ENCODE results near the gene NUDT16. TPM values are rescaled to one million over a fixed set of nuclear protein-coding genes. Genes with fewer than 3 reads are reported as not detected.
"Not testable (repeated sequence)": the region's sequence is repeated elsewhere in the genome, so short reads cannot be mapped to it uniquely, and the experiment has no call there.

The NUDT16 gene
- total and polyA plus RNA-seq, 4 donors: 13.7 to 26.6 (median 19.2) TPM

- no peaks in the 10 kb centered on the region for H3K27me3 ChIP-seq (ENCODE audit: control insufficient read depth, insufficient read depth, low read length)
- H3K4me3 ChIP-seq (ENCODE audit: low read depth, low read length): no peak overlapping the region
- 93% methylated on average over 2 of the region's 2 CpGs for WGBS (ENCODE audit: insufficient coverage)
- no peaks in the 10 kb centered on the region for H3K9me3 ChIP-seq (ENCODE audit: control insufficient read depth, insufficient read depth, low read length)
- H3K4me1 ChIP-seq (ENCODE audit: control insufficient read depth, insufficient read depth, low read length): no peaks in the 10 kb centered on the region
- DNase-seq (ENCODE audit: low read depth in 4 of 6, low spot score in 6 of 6): no peak
- H3K36me3 ChIP-seq (ENCODE audit: control insufficient read depth, insufficient read depth, low read length): no peaks in the 10 kb centered on the region
- H3K27ac ChIP-seq (ENCODE audit: low read depth, low read length): no peak overlapping the region
Observed at GRCh38 chr3:131374741-131375140, 6.8 kb upstream of the NUDT16 start.

- H3K27ac ChIP-seq (ENCODE audit: low read depth, low read length): peak overlapping the region; percentile 84
- DNase-seq (ENCODE audit: low read depth in 4 of 6, low spot score in 6 of 6): peak in 2 of 6 donors; percentile 9 to 25
- peak overlapping the region; percentile 92 for H3K4me3 ChIP-seq (ENCODE audit: low read depth, low read length)
- not testable (repeated sequence) for H3K36me3 ChIP-seq (ENCODE audit: control insufficient read depth, insufficient read depth, low read length); H3K9me3 ChIP-seq (ENCODE audit: control insufficient read depth, insufficient read depth, low read length); H3K27me3 ChIP-seq (ENCODE audit: control insufficient read depth, insufficient read depth, low read length)
- H3K4me1 ChIP-seq (ENCODE audit: control insufficient read depth, insufficient read depth, low read length): peaks cover 14% of the 10 kb centered on the region
- 20% methylated on average over 16 of the region's 16 CpGs for WGBS (ENCODE audit: insufficient coverage)
Observed at GRCh38 chr3:131380821-131381444, 641 bp upstream of the NUDT16 start.

GRCh38 chr3:131386429-131387165, 5.0 kb downstream of the NUDT16 start:
- Histone ChIP-seq H3K9me3 (ENCODE audit: control insufficient read depth, insufficient read depth, low read length) (no peaks in the 10 kb centered on the region), H3K27ac (ENCODE audit: low read depth, low read length) (no peak overlapping the region), H3K36me3 (ENCODE audit: control insufficient read depth, insufficient read depth, low read length) (no peaks in the 10 kb centered on the region), H3K4me3 (ENCODE audit: low read depth, low read length) (no peak overlapping the region), H3K27me3 (ENCODE audit: control insufficient read depth, insufficient read depth, low read length) (no peaks in the 10 kb centered on the region), H3K4me1 (ENCODE audit: control insufficient read depth, insufficient read depth, low read length) (peaks cover 11% of the 10 kb centered on the region)
- DNase-seq (ENCODE audit: low read depth in 4 of 6, low spot score in 6 of 6): peak in 1 of 6 donors; percentile 28
- WGBS (ENCODE audit: insufficient coverage): 59% methylated on average over 2 of the region's 6 CpGs

GRCh38 chr3:131387796-131388489, 6.4 kb downstream of the NUDT16 start:
- 60% methylated on average over 1 of the region's 1 CpG for WGBS (ENCODE audit: insufficient coverage)
- H3K27ac ChIP-seq (ENCODE audit: low read depth, low read length): no peak overlapping the region
- no peaks in the 10 kb centered on the region for H3K36me3 ChIP-seq (ENCODE audit: control insufficient read depth, insufficient read depth, low read length)

GRCh38 chr3:131388490-131388799, 6.9 kb downstream of the NUDT16 start:
- Histone ChIP-seq H3K9me3 (ENCODE audit: control insufficient read depth, insufficient read depth, low read length) (no peaks in the 10 kb centered on the region), H3K4me1 (ENCODE audit: control insufficient read depth, insufficient read depth, low read length) (no peaks in the 10 kb centered on the region), H3K27ac (ENCODE audit: low read depth, low read length) (no peak overlapping the region), H3K4me3 (ENCODE audit: low read depth, low read length) (no peak overlapping the region), H3K36me3 (ENCODE audit: control insufficient read depth, insufficient read depth, low read length) (no peaks in the 10 kb centered on the region), H3K27me3 (ENCODE audit: control insufficient read depth, insufficient read depth, low read length) (no peaks in the 10 kb centered on the region)
- no peak for DNase-seq (ENCODE audit: low read depth in 4 of 6, low spot score in 6 of 6)
- WGBS (ENCODE audit: insufficient coverage): no CpG with 5 or more reads among the region's 2 CpGs

More at GRCh38 chr3:131387796-131388489, 6.4 kb downstream of the NUDT16 start:
- DNase-seq (ENCODE audit: low read depth in 4 of 6, low spot score in 6 of 6): no peak
- Histone ChIP-seq H3K9me3 (ENCODE audit: control insufficient read depth, insufficient read depth, low read length) (no peaks in the 10 kb centered on the region), H3K4me3 (ENCODE audit: low read depth, low read length) (no peak overlapping the region), H3K27me3 (ENCODE audit: control insufficient read depth, insufficient read depth, low read length) (no peaks in the 10 kb centered on the region), H3K4me1 (ENCODE audit: control insufficient read depth, insufficient read depth, low read length) (peaks cover 2% of the 10 kb centered on the region)

GRCh38 chr3:131390331-131390730, 8.8 kb downstream of the NUDT16 start:
- no peaks in the 10 kb centered on the region for H3K27me3 ChIP-seq (ENCODE audit: control insufficient read depth, insufficient read depth, low read length)
- no peak overlapping the region for H3K4me3 ChIP-seq (ENCODE audit: low read depth, low read length)
- DNase-seq (ENCODE audit: low read depth in 4 of 6, low spot score in 6 of 6): no peak
- no peak overlapping the region for H3K27ac ChIP-seq (ENCODE audit: low read depth, low read length)
- H3K36me3 ChIP-seq (ENCODE audit: control insufficient read depth, insufficient read depth, low read length): no peaks in the 10 kb centered on the region
- WGBS (ENCODE audit: insufficient coverage): no CpG with 5 or more reads among the region's 2 CpGs
- no peaks in the 10 kb centered on the region for H3K4me1 ChIP-seq (ENCODE audit: control insufficient read depth, insufficient read depth, low read length)
- H3K9me3 ChIP-seq (ENCODE audit: control insufficient read depth, insufficient read depth, low read length): no peaks in the 10 kb centered on the region

- no peak overlapping the region for H3K27ac ChIP-seq (ENCODE audit: low read depth, low read length)
- no peaks in the 10 kb centered on the region for H3K9me3 ChIP-seq (ENCODE audit: control insufficient read depth, insufficient read depth, low read length)
- DNase-seq (ENCODE audit: low read depth in 4 of 6, low spot score in 6 of 6): no peak
- no peak overlapping the region for H3K4me3 ChIP-seq (ENCODE audit: low read depth, low read length)
- 69% methylated on average over 3 of the region's 6 CpGs for WGBS (ENCODE audit: insufficient coverage)
- no peaks in the 10 kb centered on the region for H3K36me3 ChIP-seq (ENCODE audit: control insufficient read depth, insufficient read depth, low read length)
- no peaks in the 10 kb centered on the region for H3K4me1 ChIP-seq (ENCODE audit: control insufficient read depth, insufficient read depth, low read length)
- H3K27me3 ChIP-seq (ENCODE audit: control insufficient read depth, insufficient read depth, low read length): no peaks in the 10 kb centered on the region
Observed at GRCh38 chr3:131393051-131393450, 11.5 kb downstream of the NUDT16 start.

- H3K9me3 ChIP-seq (ENCODE audit: control insufficient read depth, insufficient read depth, low read length): no peaks in the 10 kb centered on the region
- DNase-seq (ENCODE audit: low read depth in 4 of 6, low spot score in 6 of 6): no peak
- no peaks in the 10 kb centered on the region for H3K27me3 ChIP-seq (ENCODE audit: control insufficient read depth, insufficient read depth, low read length)
- no peak overlapping the region for H3K27ac ChIP-seq (ENCODE audit: low read depth, low read length)
- no peaks in the 10 kb centered on the region for H3K4me1 ChIP-seq (ENCODE audit: control insufficient read depth, insufficient read depth, low read length)
- H3K36me3 ChIP-seq (ENCODE audit: control insufficient read depth, insufficient read depth, low read length): no peaks in the 10 kb centered on the region
- no peak overlapping the region for H3K4me3 ChIP-seq (ENCODE audit: low read depth, low read length)
- 90% methylated on average over 2 of the region's 4 CpGs for WGBS (ENCODE audit: insufficient coverage)
Observed at GRCh38 chr3:131393868-131394267, 12.3 kb downstream of the NUDT16 start.

- H3K4me3 ChIP-seq (ENCODE audit: low read depth, low read length): no peak overlapping the region
- no peaks in the 10 kb centered on the region for H3K36me3 ChIP-seq (ENCODE audit: control insufficient read depth, insufficient read depth, low read length)
- no peaks in the 10 kb centered on the region for H3K9me3 ChIP-seq (ENCODE audit: control insufficient read depth, insufficient read depth, low read length)
- no peaks in the 10 kb centered on the region for H3K27me3 ChIP-seq (ENCODE audit: control insufficient read depth, insufficient read depth, low read length)
- no peak for DNase-seq (ENCODE audit: low read depth in 4 of 6, low spot score in 6 of 6)
- H3K4me1 ChIP-seq (ENCODE audit: control insufficient read depth, insufficient read depth, low read length): no peaks in the 10 kb centered on the region
- H3K27ac ChIP-seq (ENCODE audit: low read depth, low read length): no peak overlapping the region
Observed at GRCh38 chr3:131394400-131394799, 12.8 kb downstream of the NUDT16 start.

- Histone ChIP-seq H3K27me3 (ENCODE audit: control insufficient read depth, insufficient read depth, low read length) (no peaks in the 10 kb centered on the region), H3K9me3 (ENCODE audit: control insufficient read depth, insufficient read depth, low read length) (no peaks in the 10 kb centered on the region), H3K27ac (ENCODE audit: low read depth, low read length) (no peak overlapping the region), H3K36me3 (ENCODE audit: control insufficient read depth, insufficient read depth, low read length) (no peaks in the 10 kb centered on the region), H3K4me3 (ENCODE audit: low read depth, low read length) (no peak overlapping the region), H3K4me1 (ENCODE audit: control insufficient read depth, insufficient read depth, low read length) (no peaks in the 10 kb centered on the region)
- no peak for DNase-seq (ENCODE audit: low read depth in 4 of 6, low spot score in 6 of 6)
Observed at GRCh38 chr3:131396170-131396569, 14.6 kb downstream of the NUDT16 start.

Measured in spinal cord (tissue), 10 donors.